Measurements from ENCODE around the gene PRKCI. TPM values are rescaled to one million over a fixed set of nuclear protein-coding genes. Genes with fewer than 3 reads are reported as not detected.
"Not testable (repeated sequence)": the region's sequence is repeated elsewhere in the genome, so short reads cannot be mapped to it uniquely, and the experiment has no call there.

PRKCI gene
- total and polyA plus RNA-seq, 10 donors = 3.6 to 28.7 (median 14.9) TPM

GRCh38 chr3:170327040-170327808 is 105.0 kb downstream of the PRKCI start:
- intact Hi-C loops (cut with DNase I; ENCODE audit: low total_unique reads) = no loop called here
- H3K4me1 ChIP-seq = peaks cover 0 to 8% (median 0%) of the 10 kb centered on the region in 6 donors
- 90 to 94% (median 92%) methylated on average over 20 to 24 of the region's 24 CpGs for WGBS, 5 donors
- peaks cover 0 to 13% (median 0%) of the 10 kb centered on the region in 8 donors for H3K9me3 ChIP-seq
- H3K27me3 ChIP-seq (replicated peaks in 1 of 7) = no peaks in the 10 kb centered on the region
- no peak overlapping the region for H3K27ac ChIP-seq
- TF ChIP-seq CTCF (IDR thresholded peaks at IDR 0.05 in 8 of 11, conservative IDR thresholded peaks at IDR 0.05 in 3 of 11) (no peak), POLR2AphosphoS5 (IDR thresholded peaks at IDR 0.05) (no peak), POLR2A (IDR thresholded peaks at IDR 0.05) (no peak)
- no peak overlapping the region for H3K4me3 ChIP-seq
- H3K36me3 ChIP-seq = no peaks in the 10 kb centered on the region
- DNase-seq = no peak

GRCh38 chr3:170327868-170328548 is 105.8 kb downstream of the PRKCI start:
- H3K36me3 ChIP-seq; intact Hi-C loops (cut with DNase I; ENCODE audit: low total_unique reads): not testable (repeated sequence)
- 80 to 96% (median 94%) methylated on average over 7 of the region's 7 CpGs for WGBS, 5 donors

GRCh38 chr3:170330366-170330765 is 108.1 kb downstream of the PRKCI start:
- Histone ChIP-seq H3K36me3 (no peaks in the 10 kb centered on the region), H3K27ac (no peak overlapping the region), H3K9me3 (peaks cover 0 to 13% (median 0%) of the 10 kb centered on the region in 8 donors), H3K27me3 (replicated peaks in 1 of 7) (no peaks in the 10 kb centered on the region), H3K4me3 (no peak overlapping the region), H3K4me1 (peaks cover 0 to 8% (median 0%) of the 10 kb centered on the region in 6 donors)
- no peak for DNase-seq
- WGBS, 5 donors = 70 to 88% (median 79%) methylated on average over 5 of the region's 5 CpGs
- TF ChIP-seq POLR2A (IDR thresholded peaks at IDR 0.05) = no peak
- TF ChIP-seq POLR2AphosphoS5 (IDR thresholded peaks at IDR 0.05) = no peak
- TF ChIP-seq CTCF (IDR thresholded peaks at IDR 0.05 in 8 of 11, conservative IDR thresholded peaks at IDR 0.05 in 3 of 11) = no peak
- intact Hi-C loops (cut with DNase I; ENCODE audit: low total_unique reads) = no loop called here

More at GRCh38 chr3:170327868-170328548, 105.8 kb downstream of the PRKCI start:
- not testable (repeated sequence) for H3K4me1 ChIP-seq; H3K27ac ChIP-seq; DNase-seq; H3K27me3 ChIP-seq (replicated peaks in 1 of 7); H3K4me3 ChIP-seq
- H3K9me3 ChIP-seq = peaks cover 0 to 13% (median 0%) of the 10 kb centered on the region in 8 donors

GRCh38 chr3:170331143-170331542 is 108.9 kb downstream of the PRKCI start:
- Histone ChIP-seq H3K4me3 (no peak overlapping the region), H3K27me3 (replicated peaks in 1 of 7) (no peaks in the 10 kb centered on the region), H3K9me3 (peaks cover 0 to 13% (median 0%) of the 10 kb centered on the region in 8 donors), H3K36me3 (no peaks in the 10 kb centered on the region), H3K27ac (no peak overlapping the region), H3K4me1 (peaks cover 0 to 8% (median 0%) of the 10 kb centered on the region in 6 donors)
- TF ChIP-seq POLR2A (IDR thresholded peaks at IDR 0.05) = no peak
- TF ChIP-seq POLR2AphosphoS5 (IDR thresholded peaks at IDR 0.05) = no peak
- TF ChIP-seq CTCF (IDR thresholded peaks at IDR 0.05 in 8 of 11, conservative IDR thresholded peaks at IDR 0.05 in 3 of 11) = no peak
- intact Hi-C loops (cut with DNase I; ENCODE audit: low total_unique reads) = no loop called here
- DNase-seq = no peak
- 20 to 59% (median 30%) methylated on average over 4 of the region's 4 CpGs for WGBS, 5 donors

Data from spleen (tissue), 11 donors.